ENCODE data around the gene ZNF2.
A peak's percentile ranks its signal among the peaks of the same experiment; 100 is the strongest.
"Not testable (repeated sequence)": the region's sequence is repeated elsewhere in the genome, so short reads cannot be mapped to it uniquely, and the experiment has no call there.

The ZNF2 gene

GRCh38 chr2:95174031-95174542 is 8.5 kb downstream of the ZNF2 start:
- no peak overlapping the region for H3K4me3 ChIP-seq (ENCODE audit: low read depth, low read length)
- TF ChIP-seq CTCF (IDR thresholded peaks at IDR 0.05; ENCODE audit: low read depth, low read length), result no peak

GRCh38 chr2:95179451-95179850 is 13.8 kb downstream of the ZNF2 start:
- no peak overlapping the region for H3K4me3 ChIP-seq (ENCODE audit: low read depth, low read length)

GRCh38 chr2:95181774-95182173 is 16.2 kb downstream of the ZNF2 start:
- no peak overlapping the region for H3K4me3 ChIP-seq (ENCODE audit: low read depth, low read length)
- no peak for TF ChIP-seq CTCF (IDR thresholded peaks at IDR 0.05; ENCODE audit: low read depth, low read length)

More at GRCh38 chr2:95179451-95179850, 13.8 kb downstream of the ZNF2 start:
- no peak for TF ChIP-seq CTCF (IDR thresholded peaks at IDR 0.05; ENCODE audit: low read depth, low read length)

GRCh38 chr2:95185197-95185596 is 19.6 kb downstream of the ZNF2 start:
- no peak for TF ChIP-seq CTCF (IDR thresholded peaks at IDR 0.05; ENCODE audit: low read depth, low read length)

GRCh38 chr2:95185973-95186372 is 20.4 kb downstream of the ZNF2 start:
- TF ChIP-seq CTCF (IDR thresholded peaks at IDR 0.05; ENCODE audit: low read depth, low read length), result no peak
- H3K4me3 ChIP-seq (ENCODE audit: low read depth, low read length), result no peak overlapping the region

More at GRCh38 chr2:95185197-95185596, 19.6 kb downstream of the ZNF2 start:
- H3K4me3 ChIP-seq (ENCODE audit: low read depth, low read length), result no peak overlapping the region

GRCh38 chr2:95192956-95193355 is 27.3 kb downstream of the ZNF2 start:
- peak; percentile 39; the same call in 1 of the 2 replicates for TF ChIP-seq CTCF (IDR thresholded peaks at IDR 0.05; ENCODE audit: low read depth, low read length)
- not testable (repeated sequence) for H3K4me3 ChIP-seq (ENCODE audit: low read depth, low read length)

- TF ChIP-seq CTCF (IDR thresholded peaks at IDR 0.05; ENCODE audit: low read depth, low read length), result no peak
- H3K4me3 ChIP-seq (ENCODE audit: low read depth, low read length), result no peak overlapping the region
These were observed 38.3 kb downstream of the ZNF2 start for GRCh38 chr2:95203911-95204310.

Data from WI38 (cell line).